PC-3 (cell line): ENCODE measurements around the gene RPL39L.

Experiments used
- EZH2 ChIP-seq: fragments of 300-600 bp; sonication (generic); IDR thresholded peaks from one replicate; pipeline ENCODE4 v1.6.1; 2017; ENCODE audit warnings: antibody characterized with exemption, mild to moderate bottlenecking, low read length; ENCODE audit not compliant: unreplicated experiment
- TF ChIP-seq, protein P1 (sequence below): fragments of 300-600 bp; sonication (generic); conservative IDR thresholded peaks from 2 replicates; pipeline ENCODE4 v1.5.1; 2017; ENCODE audit warnings: antibody characterized with exemption, low read depth, mild to moderate bottlenecking, low read length

DNA sequence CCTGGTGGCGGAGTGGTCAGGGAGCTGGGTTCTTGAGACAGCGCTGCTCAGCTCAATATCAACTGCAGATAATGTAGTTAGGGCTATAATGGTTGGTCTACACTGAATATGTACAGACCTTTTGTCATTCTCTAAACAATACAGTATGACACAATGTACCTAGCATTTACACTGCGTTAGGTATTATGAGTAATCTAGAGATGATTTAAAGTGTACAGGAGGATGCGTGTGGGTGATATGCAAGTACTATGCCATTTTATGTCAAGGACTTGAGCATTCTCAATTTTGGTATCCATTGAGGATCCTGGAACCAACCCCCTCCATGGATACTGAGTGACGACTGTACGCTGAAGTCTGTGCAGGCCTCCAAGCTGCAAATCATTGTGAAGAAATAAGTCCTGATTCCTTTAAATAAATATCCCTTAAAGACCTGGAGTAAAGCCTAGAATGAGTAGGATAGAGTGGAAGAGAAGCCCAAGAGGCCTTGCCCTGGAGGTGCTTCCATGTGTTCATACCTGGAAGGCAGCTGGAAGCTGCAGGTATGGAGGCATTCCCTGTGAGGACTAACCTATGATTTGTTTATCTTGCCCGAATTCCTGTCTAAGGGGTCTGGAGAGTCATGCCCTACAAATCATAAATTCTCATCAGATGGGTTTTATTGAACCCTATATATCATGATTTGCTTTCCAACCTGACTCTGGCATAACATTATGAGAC, 42.3 kb upstream of the RPL39L start:
- TF ChIP-seq, protein P1, sequence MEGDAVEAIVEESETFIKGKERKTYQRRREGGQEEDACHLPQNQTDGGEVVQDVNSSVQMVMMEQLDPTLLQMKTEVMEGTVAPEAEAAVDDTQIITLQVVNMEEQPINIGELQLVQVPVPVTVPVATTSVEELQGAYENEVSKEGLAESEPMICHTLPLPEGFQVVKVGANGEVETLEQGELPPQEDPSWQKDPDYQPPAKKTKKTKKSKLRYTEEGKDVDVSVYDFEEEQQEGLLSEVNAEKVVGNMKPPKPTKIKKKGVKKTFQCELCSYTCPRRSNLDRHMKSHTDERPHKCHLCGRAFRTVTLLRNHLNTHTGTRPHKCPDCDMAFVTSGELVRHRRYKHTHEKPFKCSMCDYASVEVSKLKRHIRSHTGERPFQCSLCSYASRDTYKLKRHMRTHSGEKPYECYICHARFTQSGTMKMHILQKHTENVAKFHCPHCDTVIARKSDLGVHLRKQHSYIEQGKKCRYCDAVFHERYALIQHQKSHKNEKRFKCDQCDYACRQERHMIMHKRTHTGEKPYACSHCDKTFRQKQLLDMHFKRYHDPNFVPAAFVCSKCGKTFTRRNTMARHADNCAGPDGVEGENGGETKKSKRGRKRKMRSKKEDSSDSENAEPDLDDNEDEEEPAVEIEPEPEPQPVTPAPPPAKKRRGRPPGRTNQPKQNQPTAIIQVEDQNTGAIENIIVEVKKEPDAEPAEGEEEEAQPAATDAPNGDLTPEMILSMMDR, result no peak
- TF ChIP-seq EZH2, result no peak
